Neural crest cell (in vitro differentiated cells): ENCODE data around the gene TRIM47. TPM values are rescaled to one million over a fixed set of nuclear protein-coding genes. Genes with fewer than 3 reads are reported as not detected.
"Not testable (repeated sequence)": the region's sequence is repeated elsewhere in the genome, so short reads cannot be mapped to it uniquely, and the experiment has no call there.

Source experiments
- DNase-seq: peaks from one replicate; pipeline ENCODE4 v3.0.0; 2021; ENCODE audit warnings: low read depth, mixed read lengths, low spot score
- H3K27ac Mint-ChIP-seq: one replicate; pipeline ENCODE4 v1.8.0; 2021; ENCODE audit warnings: mild to moderate bottlenecking, mixed read lengths; ENCODE audit not compliant: unreplicated experiment
- H3K27me3 Mint-ChIP-seq: 2 replicates; pipeline ENCODE4 v1.8.0; 2021; ENCODE audit warnings: low read depth, mild to moderate bottlenecking, mixed read lengths
- H3K36me3 Mint-ChIP-seq: 2 replicates; pipeline ENCODE4 v1.8.0; 2021; ENCODE audit warnings: low read depth, mild to moderate bottlenecking, mixed read lengths
- H3K4me1 Mint-ChIP-seq: 2 replicates; pipeline ENCODE4 v1.8.0; 2021; ENCODE audit warnings: mixed read lengths
- H3K4me3 Mint-ChIP-seq: one replicate; pipeline ENCODE4 v1.8.0; 2021; ENCODE audit warnings: mild to moderate bottlenecking, mixed read lengths
- H3K9me3 Mint-ChIP-seq: 2 replicates; pipeline ENCODE4 v1.8.0; 2021; ENCODE audit warnings: mixed read lengths
- total RNA-seq: library from RNA; stranded (reverse); gene quantifications from 2 replicates; pipeline ENCODE4 v1.2.1, GENCODE V29; 2021
- TF ChIP-seq, protein P1 (sequence below): fragments of 200-600 bp; sonication (generic); conservative IDR thresholded peaks from 2 replicates; pipeline ENCODE4 v1.5.0; 2021; ENCODE audit warnings: antibody characterized with exemption, mild to moderate bottlenecking

The TRIM47 gene
- total RNA-seq, 1 donor from 2014 or later, result 0.91 TPM

GRCh38 chr17:75891605-75892555, 13.5 kb upstream of the TRIM47 start:
- H3K4me3 Mint-ChIP-seq, result peak overlapping the region; percentile 12
- H3K4me1 Mint-ChIP-seq, result peaks cover 21% of the 10 kb centered on the region
- peak overlapping the region; percentile 50 for H3K27ac Mint-ChIP-seq
- TF ChIP-seq, protein P1, sequence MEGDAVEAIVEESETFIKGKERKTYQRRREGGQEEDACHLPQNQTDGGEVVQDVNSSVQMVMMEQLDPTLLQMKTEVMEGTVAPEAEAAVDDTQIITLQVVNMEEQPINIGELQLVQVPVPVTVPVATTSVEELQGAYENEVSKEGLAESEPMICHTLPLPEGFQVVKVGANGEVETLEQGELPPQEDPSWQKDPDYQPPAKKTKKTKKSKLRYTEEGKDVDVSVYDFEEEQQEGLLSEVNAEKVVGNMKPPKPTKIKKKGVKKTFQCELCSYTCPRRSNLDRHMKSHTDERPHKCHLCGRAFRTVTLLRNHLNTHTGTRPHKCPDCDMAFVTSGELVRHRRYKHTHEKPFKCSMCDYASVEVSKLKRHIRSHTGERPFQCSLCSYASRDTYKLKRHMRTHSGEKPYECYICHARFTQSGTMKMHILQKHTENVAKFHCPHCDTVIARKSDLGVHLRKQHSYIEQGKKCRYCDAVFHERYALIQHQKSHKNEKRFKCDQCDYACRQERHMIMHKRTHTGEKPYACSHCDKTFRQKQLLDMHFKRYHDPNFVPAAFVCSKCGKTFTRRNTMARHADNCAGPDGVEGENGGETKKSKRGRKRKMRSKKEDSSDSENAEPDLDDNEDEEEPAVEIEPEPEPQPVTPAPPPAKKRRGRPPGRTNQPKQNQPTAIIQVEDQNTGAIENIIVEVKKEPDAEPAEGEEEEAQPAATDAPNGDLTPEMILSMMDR, result no peak
- peaks cover 6% of the 10 kb centered on the region for H3K27me3 Mint-ChIP-seq
- no peaks in the 10 kb centered on the region for H3K9me3 Mint-ChIP-seq
- peaks cover 4% of the 10 kb centered on the region for H3K36me3 Mint-ChIP-seq
- DNase-seq, result no peak

DNA sequence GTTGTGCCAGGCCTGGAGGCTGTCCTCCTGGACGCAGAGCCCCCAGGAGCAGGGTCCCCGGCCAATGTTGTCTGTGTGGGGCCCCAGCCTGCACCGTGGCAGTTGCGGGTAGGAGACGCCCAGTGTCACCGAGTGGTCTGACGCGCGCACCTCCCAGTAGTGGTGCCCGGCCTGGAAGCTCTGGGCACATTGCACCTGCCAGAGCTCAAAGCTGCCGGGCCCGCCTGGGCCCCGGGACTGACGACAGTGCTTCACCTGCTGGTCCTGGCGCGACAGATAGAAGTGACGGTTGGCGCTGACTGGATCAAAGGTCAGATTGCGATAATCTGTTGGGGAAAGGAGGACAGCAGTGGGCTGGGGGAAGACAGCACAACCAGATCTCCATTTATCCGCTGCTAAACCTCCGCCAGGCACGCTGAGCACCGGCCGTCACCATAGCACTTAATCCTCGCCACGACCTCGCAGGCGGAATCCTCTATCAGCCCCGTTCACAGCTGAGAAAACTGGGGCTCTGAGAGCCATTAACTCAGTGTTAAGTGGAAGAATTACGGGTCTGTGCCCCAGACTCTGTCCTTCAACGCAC, 12.7 kb upstream of the TRIM47 start:
- Mint-ChIP-seq H3K36me3 (peaks cover 4% of the 10 kb centered on the region), H3K27me3 (peaks cover 6% of the 10 kb centered on the region), H3K27ac (no peak overlapping the region), H3K4me3 (peak overlapping the region; percentile 12), H3K9me3 (no peaks in the 10 kb centered on the region), H3K4me1 (peaks cover 21% of the 10 kb centered on the region)
- DNase-seq, result no peak
- TF ChIP-seq, protein P1, result no peak

- H3K27me3 Mint-ChIP-seq, result peaks cover 5% of the 10 kb centered on the region
- H3K4me1 Mint-ChIP-seq, result peaks cover 9% of the 10 kb centered on the region
- H3K4me3 Mint-ChIP-seq, result no peak overlapping the region
- DNase-seq, result no peak
- H3K9me3 Mint-ChIP-seq, result no peaks in the 10 kb centered on the region
- no peak overlapping the region for H3K27ac Mint-ChIP-seq
- TF ChIP-seq, protein P1, result no peak
- H3K36me3 Mint-ChIP-seq, result no peaks in the 10 kb centered on the region
These were observed 11.1 kb upstream of the TRIM47 start for GRCh38 chr17:75889454-75889853.

- DNase-seq, result no peak
- no peaks in the 10 kb centered on the region for H3K4me1 Mint-ChIP-seq
- no peaks in the 10 kb centered on the region for H3K36me3 Mint-ChIP-seq
- TF ChIP-seq, protein P1, result no peak
- no peak overlapping the region for H3K4me3 Mint-ChIP-seq
- peaks cover 5% of the 10 kb centered on the region for H3K27me3 Mint-ChIP-seq
- no peaks in the 10 kb centered on the region for H3K9me3 Mint-ChIP-seq
- H3K27ac Mint-ChIP-seq, result no peak overlapping the region
These were observed 10.1 kb upstream of the TRIM47 start for GRCh38 chr17:75888484-75888883.

DNA sequence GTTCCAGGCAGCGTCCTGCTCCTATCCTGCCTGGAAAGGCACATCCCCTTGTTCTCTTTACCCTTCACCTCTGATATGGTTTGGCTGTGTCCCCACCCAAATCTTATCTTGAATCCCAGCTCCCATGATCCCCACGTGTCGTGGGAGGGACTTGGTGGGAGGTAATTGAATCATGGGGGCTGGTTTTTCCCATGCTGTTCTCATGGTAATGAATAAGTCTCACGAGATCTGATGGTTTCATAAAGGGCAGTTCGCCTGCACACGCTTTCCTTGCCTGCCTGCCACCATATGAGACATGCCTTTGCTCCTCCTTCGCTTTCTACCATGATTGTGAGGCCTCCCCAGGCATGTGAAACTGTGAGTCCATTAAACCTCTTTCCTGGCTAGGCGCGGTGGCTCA, 7.5 kb upstream of the TRIM47 start:
- not testable (repeated sequence) for H3K27ac Mint-ChIP-seq, H3K4me3 Mint-ChIP-seq, DNase-seq, H3K36me3 Mint-ChIP-seq, H3K9me3 Mint-ChIP-seq, H3K4me1 Mint-ChIP-seq
- peaks cover 24% of the 10 kb centered on the region for H3K27me3 Mint-ChIP-seq

GRCh38 chr17:75885431-75885830, 7.0 kb upstream of the TRIM47 start:
- H3K4me1 Mint-ChIP-seq, result no peaks in the 10 kb centered on the region
- no peak overlapping the region for H3K27ac Mint-ChIP-seq
- no peaks in the 10 kb centered on the region for H3K9me3 Mint-ChIP-seq
- DNase-seq, result no peak
- H3K4me3 Mint-ChIP-seq, result no peak overlapping the region
- no peaks in the 10 kb centered on the region for H3K36me3 Mint-ChIP-seq
- TF ChIP-seq, protein P1, result no peak
- H3K27me3 Mint-ChIP-seq, result peaks cover 29% of the 10 kb centered on the region
